ENCODE data around the gene RAPGEF2.

- no peak for TF ChIP-seq CTCF (IDR thresholded peaks at IDR 0.05 in 2 of 3, conservative IDR thresholded peaks at IDR 0.05 in 1 of 3; ENCODE audit: control insufficient read depth in 2 of 3, extremely low read depth in 1 of 3, insufficient read depth in 1 of 3, low read depth in 3 of 3, low read length in 3 of 3)
- TF ChIP-seq ELK1 (IDR thresholded peaks at IDR 0.05; ENCODE audit: low read depth, low read length): no peak
- TF ChIP-seq IRF4 (IDR thresholded peaks at IDR 0.05; ENCODE audit: low read depth, low read length): no peak
- TF ChIP-seq POLR2A (IDR thresholded peaks at IDR 0.05; ENCODE audit: low read depth, low read length): no peak
- TF ChIP-seq, protein P1, sequence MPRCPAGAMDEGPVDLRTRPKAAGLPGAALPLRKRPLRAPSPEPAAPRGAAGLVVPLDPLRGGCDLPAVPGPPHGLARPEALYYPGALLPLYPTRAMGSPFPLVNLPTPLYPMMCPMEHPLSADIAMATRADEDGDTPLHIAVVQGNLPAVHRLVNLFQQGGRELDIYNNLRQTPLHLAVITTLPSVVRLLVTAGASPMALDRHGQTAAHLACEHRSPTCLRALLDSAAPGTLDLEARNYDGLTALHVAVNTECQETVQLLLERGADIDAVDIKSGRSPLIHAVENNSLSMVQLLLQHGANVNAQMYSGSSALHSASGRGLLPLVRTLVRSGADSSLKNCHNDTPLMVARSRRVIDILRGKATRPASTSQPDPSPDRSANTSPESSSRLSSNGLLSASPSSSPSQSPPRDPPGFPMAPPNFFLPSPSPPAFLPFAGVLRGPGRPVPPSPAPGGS (IDR thresholded peaks at IDR 0.05; ENCODE audit: borderline replicate concordance, insufficient read depth, low read depth, low read length, poor library complexity, severe bottlenecking): no peak
- TF ChIP-seq EED (IDR thresholded peaks at IDR 0.05; ENCODE audit: low read depth): no peak
- no peak for TF ChIP-seq STAT1 (conservative IDR thresholded peaks at IDR 0.05)
- no peak for TF ChIP-seq CBX5 (IDR thresholded peaks at IDR 0.05; ENCODE audit: low read depth)
Measured at GRCh38 chr4:159105761-159106243, 2.9 kb downstream of the RAPGEF2 start.
